ENCODE measurements around the gene MAP7.
"Not testable (repeated sequence)": the region's sequence is repeated elsewhere in the genome, so short reads cannot be mapped to it uniquely, and the experiment has no call there.

MAP7 gene

DNA sequence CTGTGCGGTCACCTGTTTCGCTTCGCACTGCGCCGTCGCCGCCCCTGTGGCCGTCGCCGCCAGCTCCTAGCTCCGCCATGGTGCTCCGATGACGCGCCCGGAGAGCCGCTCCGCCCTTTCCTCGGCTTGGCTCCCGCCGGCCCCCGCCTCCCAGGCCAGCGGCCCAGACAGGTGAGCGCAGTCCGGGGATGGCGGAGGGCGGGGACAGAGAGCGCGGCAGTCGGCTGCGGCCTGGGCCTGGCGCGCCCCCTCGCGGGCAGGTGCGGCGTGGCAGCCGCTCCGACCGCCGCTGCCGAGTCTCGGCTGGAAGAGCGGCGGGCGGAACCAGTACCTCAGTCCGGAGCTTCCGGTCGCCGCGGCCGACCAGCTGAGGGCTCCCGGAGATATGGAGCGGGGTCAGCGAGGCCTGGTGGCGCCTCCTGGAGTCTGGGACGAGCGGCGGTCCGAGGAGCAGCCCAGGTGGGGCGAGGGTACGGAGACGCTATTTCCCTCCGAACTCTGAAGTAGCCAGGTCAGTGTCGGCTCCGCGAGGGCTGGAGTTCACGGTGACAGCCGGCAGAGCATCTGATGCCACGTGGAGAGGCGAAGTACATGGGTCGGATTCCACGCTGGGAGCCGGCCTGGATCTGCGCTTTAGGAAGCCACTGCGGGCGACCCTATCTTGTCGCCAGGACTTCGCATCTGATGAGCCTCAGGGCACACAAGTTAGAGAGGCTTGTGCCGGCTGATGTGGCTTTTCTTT lies at the start of gene MAP7:
MAP7 (minus strand) TSS at position 93 of the 742 bp plus-strand sequence; CDS start at position 79, 14 bp downstream.
- DNase-seq (ENCODE audit: low spot score), result no peak

DNA sequence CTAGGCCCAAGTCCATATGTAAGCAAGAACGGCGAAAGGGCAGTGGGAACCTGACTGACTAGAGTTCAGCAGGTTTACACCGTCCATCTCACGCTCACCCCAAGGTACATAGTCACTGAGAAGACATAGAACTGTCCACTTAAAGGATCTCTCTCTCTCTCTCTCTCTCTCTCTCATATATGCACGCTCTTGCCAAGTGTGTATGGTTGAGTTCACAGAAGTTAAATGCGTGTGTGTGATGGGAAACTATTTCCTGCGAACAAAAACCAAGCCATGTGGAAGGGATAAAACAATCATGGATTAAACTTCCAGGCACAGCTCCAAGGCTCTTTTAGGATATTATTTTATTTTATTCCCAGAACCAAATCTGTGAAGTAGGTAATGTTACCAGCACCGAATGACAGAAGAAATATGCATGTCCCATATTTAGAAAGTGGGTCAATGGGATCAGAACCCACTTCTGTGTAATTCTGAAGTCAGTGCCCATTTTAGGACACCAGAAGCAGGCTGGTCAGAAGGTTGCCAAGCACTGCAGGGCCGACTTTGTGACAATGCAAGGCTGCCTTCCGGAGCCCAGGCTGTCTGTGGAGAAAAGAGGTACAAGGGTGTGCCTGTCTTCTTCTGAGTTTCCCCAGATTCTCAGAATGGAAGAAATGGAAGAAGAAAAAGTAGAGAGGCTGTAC lies 49.2 kb upstream of the MAP7 start:
- DNase-seq (ENCODE audit: low spot score), result no peak

DNA sequence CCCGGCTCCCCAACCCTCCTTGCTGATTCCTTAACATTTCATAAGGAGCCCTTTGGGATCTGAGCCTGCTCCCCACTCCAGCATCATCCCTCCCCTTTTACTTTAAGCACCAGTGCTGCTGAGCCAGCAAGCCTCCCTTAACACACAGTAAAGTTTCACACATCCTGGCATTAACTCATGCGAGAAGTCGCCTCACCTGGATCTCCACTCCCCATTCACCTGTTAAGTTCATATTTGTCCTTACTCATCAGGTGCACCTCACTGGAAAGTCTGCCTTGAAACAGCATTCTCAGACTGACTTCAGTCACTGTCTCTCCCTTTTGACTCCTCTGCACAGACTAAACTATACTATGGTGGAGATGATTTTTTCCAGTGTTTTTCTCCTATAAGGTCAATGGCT lies 47.8 kb upstream of the MAP7 start:
- no peak for DNase-seq (ENCODE audit: low spot score)

DNA sequence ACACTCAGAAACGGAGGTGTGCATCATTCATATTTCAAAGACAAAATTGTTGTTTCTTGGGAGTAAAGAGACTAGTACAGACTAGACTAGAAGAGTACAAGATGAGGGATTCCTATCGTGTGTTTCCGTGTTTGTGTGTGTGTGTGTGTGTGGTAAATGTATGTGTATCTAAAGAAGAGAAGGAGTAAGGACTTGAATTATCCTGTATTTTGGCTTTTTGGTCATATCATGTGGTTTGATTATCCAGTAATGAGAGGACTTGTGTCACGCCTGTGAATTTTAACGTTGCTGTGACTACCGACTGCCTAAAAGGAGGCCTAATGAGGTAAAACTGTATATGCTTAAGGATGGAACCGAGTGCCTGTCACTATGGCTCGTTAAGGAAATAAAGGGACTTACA lies 44.4 kb upstream of the MAP7 start:
- no peak for DNase-seq (ENCODE audit: low spot score)

DNA sequence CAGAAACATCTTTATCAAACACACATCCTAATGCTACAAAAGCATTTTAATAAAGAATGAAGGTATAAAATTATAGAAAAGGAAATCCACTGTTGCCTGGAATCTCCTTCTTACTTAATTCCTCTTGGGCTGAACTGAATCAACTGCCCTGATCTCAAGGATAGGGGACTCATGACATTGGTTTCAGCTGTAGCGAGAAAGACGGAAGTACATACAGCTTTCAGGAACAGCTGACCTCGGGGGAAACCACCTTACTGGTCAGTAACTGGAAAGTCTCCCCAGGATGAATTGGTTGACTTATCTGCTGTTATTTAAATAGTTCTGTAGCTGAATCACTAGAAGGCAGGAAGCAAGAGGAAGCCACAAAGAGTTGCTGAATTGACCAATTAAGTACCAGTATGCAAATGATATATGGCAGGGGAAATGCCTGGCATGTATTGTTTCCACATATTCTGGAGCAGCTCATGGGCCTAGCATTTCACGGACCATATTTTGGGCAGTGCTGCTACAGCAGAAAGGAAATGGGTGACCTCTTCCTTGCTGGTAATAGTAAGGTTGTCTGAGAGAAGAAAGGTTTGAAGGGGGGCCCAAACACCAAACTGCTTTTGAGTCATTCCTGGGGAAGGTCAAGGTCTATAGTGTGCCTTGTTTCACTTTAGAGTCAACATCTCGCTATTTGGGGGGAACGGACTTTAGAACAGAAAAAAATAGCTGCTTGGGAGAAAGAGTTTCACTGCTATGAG lies 43.7 kb upstream of the MAP7 start:
- peak; percentile 81 for DNase-seq (ENCODE audit: low spot score)

DNA sequence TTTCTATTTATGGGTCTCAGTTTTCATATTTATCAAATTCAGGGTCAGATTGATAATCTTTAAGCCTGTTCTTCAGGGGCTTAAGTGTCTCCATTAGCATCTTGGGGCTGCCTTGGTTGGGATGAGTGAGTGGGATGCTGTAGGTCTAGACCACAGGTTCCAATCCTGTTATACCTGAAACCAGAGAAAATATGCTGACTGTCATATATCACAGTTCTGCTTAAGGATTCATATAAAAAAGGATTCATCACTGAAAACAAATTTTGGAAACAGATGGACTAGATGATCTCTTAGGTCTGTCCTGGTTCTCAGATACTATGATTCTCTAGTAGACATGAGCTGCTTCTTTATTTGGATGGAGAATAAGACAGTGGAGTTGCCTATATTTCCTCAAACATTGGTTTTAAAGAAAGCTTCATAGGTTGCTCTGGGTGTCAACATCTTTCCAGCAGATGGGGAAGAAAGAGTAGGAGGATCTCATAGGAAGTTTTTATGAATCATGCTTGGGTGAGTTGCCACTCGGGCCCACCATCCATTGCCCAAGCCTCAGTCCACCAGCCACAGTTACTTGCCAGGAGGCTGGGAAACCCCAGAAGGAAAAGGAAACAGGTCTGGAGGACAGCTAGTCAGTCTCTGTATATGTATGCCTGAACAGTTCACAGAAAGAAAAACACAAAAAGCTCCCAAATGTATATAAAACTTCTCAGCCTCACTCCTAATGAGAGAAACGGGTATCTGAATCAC lies 42.9 kb upstream of the MAP7 start:
- DNase-seq (ENCODE audit: low spot score), result no peak

DNA sequence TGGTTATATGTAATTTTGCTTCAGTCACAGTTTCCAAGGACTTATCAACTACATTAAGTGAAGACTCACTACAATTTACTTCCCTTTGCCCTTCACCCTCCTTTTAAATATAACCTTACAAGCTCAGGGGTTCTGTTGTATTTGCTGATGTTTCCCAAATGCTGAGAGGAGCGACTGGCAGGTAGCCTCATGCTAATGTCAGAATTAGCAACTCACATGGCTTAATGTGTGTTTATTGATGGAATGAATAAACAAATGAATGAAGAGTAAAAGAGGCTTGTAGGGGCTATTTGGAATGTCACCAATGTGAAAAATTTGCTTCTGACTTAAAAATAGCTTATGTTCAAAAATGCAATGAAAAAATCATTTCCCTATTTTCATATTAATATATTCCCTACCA lies 41.4 kb upstream of the MAP7 start:
- DNase-seq (ENCODE audit: low spot score), result no peak

DNA sequence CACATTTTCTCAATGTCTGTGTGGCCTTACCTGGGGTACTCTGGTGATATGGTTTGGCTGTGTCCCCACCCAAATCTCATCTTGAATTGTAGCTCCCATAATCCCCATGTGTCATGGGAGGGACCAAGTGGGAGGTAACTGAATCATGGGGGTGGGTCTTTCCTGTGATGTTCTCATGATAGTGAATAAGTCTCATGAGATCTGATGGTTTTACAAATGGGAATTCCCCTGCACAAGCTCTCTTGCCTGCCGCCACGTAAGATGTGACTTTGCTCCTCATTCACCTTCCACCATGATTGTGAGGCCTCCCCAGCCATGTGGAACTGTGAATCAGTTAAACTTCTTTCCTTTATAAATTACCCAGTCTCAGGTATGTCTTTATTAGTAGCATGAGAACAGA lies 40.6 kb upstream of the MAP7 start:
- not testable (repeated sequence) for DNase-seq (ENCODE audit: low spot score)

DNA sequence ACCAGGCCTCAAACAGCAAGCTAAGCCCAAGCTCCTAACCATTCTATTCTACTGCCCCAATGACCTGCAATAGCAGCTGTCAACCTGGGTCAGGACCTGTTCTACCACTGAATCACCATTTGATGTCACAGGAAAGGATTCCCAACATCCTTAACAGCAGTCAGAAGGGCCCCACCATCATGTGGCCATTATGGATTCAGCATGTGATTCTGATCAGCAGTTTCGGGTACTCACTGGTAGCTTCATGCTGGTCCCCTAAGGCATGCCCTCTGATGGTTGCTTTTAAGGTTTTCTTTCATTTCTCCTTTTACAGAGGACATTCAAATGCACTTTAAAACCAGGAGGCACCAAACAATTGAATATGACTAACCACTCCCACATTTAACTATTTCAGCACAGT lies 37.3 kb upstream of the MAP7 start:
- no peak for DNase-seq (ENCODE audit: low spot score)

DNA sequence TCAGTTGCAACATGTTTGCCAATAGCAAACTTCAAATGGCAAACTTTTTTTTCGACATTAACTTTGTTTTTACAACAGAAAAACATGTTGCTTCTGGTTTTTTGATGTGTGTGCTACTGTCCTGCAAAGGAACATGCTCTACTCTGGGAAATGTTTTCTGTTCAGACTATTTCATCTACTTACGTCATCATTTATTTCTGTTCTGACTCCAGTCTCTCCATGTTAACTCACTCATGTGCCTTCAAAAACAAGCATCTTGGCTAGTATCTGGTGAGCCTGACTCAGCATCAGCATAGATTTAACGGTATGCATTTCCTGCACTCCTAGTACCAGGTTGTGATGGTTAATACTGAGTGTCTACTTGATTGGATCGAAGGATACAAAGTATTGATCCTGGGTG lies 36.1 kb upstream of the MAP7 start:
- DNase-seq (ENCODE audit: low spot score), result no peak

DNA sequence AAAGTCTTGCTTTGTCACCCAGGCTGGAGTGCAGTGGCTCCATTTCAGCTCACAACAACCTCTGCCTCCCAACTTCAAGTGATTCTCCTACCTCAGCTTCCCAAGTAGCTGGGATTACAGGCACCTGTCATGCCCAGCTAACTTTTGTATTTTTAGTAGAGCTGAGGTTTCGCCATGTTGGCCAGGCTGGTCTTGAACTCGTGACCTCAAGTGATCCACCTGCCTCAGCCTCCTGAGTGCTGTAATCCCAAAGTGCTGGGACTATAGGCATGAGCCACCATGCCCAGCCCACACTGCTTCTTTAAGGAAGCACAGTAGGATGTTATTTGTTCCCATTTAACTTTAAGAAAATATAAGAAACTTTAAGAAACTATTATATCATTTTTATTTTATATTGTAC lies 35.3 kb upstream of the MAP7 start:
- DNase-seq (ENCODE audit: low spot score), result not testable (repeated sequence)

DNA sequence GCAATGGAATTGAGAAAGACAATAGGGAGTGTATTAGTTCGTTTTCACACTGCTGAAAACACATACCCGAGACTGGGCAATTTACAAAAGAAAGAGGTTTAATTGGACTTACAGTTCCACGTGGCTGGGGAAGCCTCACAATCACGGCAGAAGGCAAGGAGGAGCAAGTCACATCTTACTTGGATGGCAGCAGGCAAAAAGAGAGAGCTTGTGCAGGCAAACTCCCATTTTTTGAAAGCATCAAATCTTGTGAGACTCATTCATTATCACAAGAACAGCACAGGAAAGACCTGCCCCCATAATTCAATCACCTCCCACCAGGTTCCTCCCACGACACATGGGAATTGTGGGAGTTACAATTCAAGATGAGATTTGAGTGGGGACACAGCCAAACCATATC lies 34.1 kb upstream of the MAP7 start:
- DNase-seq (ENCODE audit: low spot score), result not testable (repeated sequence)

DNA sequence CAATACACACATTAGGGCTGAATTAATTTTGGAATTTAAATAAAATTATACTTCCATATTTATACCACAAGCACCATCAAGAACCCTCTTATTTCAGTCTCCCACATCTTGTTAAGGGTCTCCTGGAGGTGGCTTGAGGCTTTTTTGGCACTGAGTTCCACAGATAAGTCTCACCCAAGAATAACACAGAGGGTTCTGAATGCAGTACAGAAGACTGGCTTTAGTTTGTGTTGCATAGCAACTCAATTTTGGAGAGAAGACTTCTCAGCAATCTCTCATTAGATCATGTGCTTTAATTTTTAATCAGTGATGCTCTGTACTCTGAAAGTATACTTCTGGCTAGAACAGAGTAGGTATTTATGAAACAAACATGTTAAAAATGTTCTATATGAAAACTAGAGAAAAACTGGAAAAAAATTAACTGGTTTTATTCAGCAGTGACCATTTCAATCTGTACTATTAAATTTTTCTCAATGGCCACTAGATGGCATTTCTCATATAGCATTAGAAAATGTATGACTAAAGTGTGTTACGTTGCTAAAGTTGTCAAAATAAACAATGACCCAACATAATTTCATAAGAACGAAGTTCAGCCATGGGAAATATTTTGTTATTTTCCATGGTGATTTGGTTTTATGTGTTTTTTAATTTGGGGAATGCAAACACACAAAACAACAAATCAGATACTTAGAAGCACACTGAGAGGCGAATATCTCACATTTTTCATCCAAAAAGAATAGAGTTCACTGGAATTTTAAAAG lies 32.7 kb upstream of the MAP7 start:
- peak; percentile 40 for DNase-seq (ENCODE audit: low spot score)

DNA sequence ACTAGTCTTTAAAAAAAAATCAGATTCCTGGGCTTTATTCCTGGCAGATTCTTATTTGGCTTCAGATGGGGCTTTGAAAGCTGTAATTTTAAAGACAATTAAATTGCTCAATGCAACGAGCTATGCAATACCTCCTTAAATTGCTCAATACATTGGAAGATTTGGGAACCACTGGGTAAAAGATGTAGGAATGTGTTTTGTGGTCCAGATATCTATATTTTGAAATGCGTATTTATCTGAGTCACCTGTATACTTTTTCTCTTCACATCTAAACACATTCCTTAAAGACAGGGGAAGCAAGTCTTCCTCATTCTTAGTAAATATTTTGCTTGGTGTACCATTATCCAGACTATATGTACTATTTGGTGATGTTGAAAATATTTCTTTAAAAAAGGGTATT lies 29.6 kb upstream of the MAP7 start:
- no peak for DNase-seq (ENCODE audit: low spot score)

DNA sequence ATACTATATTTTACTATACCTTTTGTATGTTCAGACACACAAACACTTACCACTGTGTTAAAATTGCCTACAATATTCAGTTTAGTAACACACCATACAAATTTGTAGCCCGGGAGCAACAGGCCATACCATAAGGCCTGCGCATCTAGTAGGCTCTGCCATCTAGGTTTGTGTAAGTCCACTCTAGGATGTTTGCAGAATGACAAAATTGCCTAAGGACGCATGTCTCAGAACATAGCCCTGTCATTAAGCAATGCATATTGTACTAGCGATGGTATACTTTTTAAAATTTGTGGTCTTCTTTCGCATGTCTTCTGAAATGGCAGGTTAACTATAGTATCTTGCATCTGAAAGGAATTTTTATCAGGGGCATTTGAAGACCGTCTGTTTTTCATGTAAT lies 26.6 kb upstream of the MAP7 start:
- no peak for DNase-seq (ENCODE audit: low spot score)

DNA sequence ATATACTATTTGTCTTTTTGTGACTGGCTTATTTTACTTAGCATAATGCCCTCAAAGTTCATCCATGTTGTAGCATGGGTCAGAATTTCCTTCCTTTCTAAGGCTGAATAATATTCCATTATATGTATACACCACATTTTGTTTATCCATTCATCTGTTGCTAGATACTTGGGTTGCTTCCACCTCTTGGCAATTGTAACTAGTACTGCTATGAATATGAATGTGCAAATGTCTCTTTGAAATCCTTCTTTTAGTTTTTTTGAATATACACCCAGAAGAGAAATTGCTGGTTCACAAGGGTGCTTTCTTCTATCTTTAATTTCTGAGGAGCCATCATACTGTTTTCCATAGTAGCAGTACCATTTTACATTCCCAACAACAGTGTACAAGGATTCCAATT lies 21.3 kb upstream of the MAP7 start:
- no peak for DNase-seq (ENCODE audit: low spot score)

DNA sequence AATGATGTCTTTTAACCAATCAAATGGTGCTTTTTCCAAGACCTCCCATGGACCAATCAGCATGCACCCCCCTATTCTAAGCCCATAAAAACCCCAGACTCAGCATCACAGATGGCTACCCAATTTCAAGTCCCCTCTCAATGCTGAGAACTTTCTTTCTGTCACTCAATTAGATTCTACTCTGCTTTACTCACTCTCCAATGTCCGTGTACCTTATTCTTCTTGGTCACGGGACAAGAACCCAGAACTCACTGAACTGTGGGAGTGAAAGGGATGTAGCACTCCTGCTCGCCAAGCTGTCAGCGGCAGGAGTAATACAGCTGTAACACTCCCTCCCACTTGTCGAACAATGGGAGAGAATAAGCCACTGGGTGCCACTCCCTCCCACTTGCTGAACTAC lies 20.8 kb upstream of the MAP7 start:
- no peak for DNase-seq (ENCODE audit: low spot score)

DNA sequence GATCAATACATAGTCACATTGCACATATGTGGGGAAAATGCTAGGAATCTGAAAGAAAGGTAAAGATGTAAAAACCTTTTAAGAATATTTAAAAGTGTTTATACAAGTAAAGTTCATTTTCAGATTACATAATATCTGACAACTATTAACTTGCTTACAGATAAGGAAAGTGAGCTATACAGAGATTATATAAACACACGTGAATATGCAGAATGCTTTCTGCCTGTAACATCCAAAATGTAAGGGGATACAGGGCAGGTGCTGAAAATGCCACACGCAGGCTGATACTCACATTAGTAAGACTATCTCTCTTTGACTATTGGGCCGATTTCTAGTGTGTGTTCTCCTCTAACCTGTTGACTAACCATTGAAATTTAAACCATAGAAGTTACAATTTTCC lies 17.9 kb upstream of the MAP7 start:
- DNase-seq (ENCODE audit: low spot score), result no peak

DNA sequence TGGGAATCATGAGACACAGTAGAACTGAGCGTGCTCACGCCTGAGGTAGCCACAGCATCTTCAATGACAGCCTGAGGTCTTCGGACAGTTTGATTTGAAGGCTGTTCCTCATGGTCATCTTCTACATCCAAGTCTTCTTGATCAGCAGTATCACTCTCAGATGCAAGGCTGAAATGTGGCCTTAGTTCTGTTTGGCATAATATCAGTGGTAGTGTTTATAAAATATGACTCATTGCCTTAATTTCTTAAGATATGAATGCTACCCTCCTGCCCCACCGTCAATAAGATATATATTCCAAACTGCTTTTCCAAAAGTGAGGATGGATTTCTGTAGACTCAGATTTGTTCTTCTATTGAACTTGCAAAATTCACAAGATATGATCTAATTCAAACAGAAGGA lies 17.5 kb upstream of the MAP7 start:
- DNase-seq (ENCODE audit: low spot score), result no peak

DNA sequence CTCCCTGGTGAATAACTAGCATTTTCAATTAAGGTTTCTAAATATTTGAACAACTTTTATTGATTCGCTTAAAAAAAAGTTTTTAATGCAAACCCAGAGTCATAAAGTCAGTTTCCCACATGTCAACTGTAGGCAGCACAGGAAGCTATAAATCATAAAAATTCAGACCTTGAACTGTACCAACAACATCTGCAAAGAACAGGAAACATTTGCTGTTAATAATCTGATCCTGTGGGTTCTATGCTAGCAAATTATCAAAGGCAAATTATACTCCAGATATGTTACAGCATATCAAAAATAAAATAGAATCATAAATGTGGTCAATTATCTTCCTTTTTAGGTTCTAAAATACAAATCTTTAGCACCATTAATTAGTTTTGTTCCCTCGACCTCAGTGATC lies 16.6 kb upstream of the MAP7 start:
- DNase-seq (ENCODE audit: low spot score), result no peak

DNA sequence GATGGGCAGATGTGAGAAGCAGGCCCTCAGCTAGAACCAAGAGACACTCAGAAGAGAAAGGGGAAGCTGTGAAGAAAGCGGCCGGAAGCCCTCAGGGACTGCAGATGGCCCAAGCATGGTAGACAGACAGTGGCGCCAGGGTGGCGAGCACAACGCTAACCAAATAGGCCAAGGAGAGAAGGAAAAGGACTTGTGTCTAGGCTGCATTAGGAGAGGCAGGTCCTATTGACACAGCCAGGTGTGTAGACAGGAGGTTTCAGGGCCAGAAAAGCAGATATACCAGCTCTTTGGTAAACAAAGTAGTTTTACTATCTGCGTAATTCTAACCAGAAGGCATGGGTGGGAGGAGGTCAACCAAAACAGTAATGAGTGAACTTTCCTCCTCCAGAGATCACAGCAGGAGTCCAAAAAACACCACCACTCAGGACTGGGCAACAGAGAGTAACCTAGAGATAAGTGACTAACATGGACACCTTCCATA lies 15.8 kb upstream of the MAP7 start:
- no peak for DNase-seq (ENCODE audit: low spot score)

DNA sequence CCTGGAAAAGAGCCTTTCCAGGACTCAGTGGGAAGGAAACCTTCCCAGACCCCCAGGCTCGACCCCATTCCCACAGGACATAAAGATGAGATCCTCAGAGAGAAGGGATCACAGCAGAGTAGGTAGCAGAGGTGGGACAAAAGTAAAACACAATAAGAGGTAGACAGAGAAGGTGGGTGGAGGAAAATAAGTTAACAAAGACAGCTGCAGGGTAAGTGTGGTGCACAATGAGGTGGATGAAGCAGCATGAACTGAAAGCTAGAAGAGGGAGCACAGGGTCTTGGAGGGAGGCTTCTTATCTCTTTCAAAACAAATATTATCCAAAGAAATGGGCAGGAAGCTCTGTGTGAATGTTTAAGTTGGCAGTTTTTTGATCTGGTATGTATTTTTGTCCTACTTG lies 14.0 kb upstream of the MAP7 start:
- no peak for DNase-seq (ENCODE audit: low spot score)
